Upper lobe of left lung (tissue), 4 donors: Measurements from ENCODE around the gene MSMB.

Experiments used
- POLR2A ChIP-seq, 4 donors: fragments of 450-650 bp; IDR thresholded peaks; one replicate each; pipeline ENCODE4 v1.5.1; 2016 to 2017; ENCODE audit warnings: antibody characterized with exemption in 4 of 4, mild to moderate bottlenecking in 2 of 4
- POLR2AphosphoS5 ChIP-seq, 2 donors: sonication (generic); formaldehyde crosslinking; IDR thresholded peaks; one replicate each; pipeline ENCODE4 v1.5.1; 2017; ENCODE audit warnings: antibody characterized with exemption in 2 of 2
- TF ChIP-seq, protein P1 (sequence below), 6 experiments: fragments of 450-650 bp in 4 of 6; fragments of 200-600 bp in 2 of 6; sonication (generic) in 2 of 6; IDR thresholded peaks; one replicate each; pipeline ENCODE4 v1.5.1; 2016 to 2019; ENCODE audit warnings: antibody characterized with exemption in 6 of 6

DNA sequence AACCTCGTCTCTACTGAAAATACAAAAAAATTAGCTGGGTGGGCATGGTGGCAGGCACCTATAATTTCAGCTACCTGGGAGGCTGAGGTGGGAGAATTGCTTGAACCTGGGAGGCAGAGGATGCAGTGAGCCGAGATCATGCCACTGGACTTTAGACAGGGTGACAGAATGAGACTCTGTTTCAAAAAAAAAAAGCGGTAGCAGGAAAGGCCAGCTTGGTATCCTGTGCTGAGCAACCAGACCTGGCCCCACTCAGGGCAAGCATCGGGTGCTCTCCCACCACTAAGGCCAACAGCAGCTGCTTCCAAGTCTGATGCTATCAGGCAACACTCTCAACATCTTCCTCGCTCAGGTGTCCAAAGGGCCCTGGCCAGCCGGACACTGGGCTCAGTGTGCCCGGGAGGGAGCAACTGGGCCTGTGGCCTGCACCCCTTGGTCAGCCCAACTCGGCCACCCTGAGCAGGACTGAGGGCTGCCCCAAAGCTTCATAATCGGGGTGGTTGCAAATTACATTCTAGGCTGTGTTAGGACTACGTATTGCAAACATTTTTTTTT lies 44.3 kb upstream of the MSMB start:
- TF ChIP-seq, protein P1, sequence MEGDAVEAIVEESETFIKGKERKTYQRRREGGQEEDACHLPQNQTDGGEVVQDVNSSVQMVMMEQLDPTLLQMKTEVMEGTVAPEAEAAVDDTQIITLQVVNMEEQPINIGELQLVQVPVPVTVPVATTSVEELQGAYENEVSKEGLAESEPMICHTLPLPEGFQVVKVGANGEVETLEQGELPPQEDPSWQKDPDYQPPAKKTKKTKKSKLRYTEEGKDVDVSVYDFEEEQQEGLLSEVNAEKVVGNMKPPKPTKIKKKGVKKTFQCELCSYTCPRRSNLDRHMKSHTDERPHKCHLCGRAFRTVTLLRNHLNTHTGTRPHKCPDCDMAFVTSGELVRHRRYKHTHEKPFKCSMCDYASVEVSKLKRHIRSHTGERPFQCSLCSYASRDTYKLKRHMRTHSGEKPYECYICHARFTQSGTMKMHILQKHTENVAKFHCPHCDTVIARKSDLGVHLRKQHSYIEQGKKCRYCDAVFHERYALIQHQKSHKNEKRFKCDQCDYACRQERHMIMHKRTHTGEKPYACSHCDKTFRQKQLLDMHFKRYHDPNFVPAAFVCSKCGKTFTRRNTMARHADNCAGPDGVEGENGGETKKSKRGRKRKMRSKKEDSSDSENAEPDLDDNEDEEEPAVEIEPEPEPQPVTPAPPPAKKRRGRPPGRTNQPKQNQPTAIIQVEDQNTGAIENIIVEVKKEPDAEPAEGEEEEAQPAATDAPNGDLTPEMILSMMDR (IDR thresholded peaks at IDR 0.05): no peak
- no peak for TF ChIP-seq POLR2AphosphoS5 (IDR thresholded peaks at IDR 0.05)
- TF ChIP-seq POLR2A (IDR thresholded peaks at IDR 0.05): no peak
